HG03460 (cell line): ENCODE measurements around the gene TNFRSF12A.

Source experiments
- ATAC-seq: cut with Tn5 transposase; IDR thresholded peaks from one replicate; pipeline ENCODE4 v1.9.1; 2021; ENCODE audit not compliant: unreplicated experiment

The TNFRSF12A gene

GRCh38 chr16:3025032-3026002 is 5.1 kb downstream of the TNFRSF12A start:
- no peak for ATAC-seq

- ATAC-seq = no peak
These were observed 5.8 kb downstream of the TNFRSF12A start for GRCh38 chr16:3026003-3026378.

- ATAC-seq = no peak
These were observed 6.7 kb downstream of the TNFRSF12A start for GRCh38 chr16:3026609-3027488.

GRCh38 chr16:3027489-3027795 is 7.3 kb downstream of the TNFRSF12A start:
- ATAC-seq = no peak

GRCh38 chr16:3027983-3028715 is 8.0 kb downstream of the TNFRSF12A start:
- ATAC-seq = peak; percentile 32

GRCh38 chr16:3028716-3029319 is 8.7 kb downstream of the TNFRSF12A start:
- no peak for ATAC-seq

GRCh38 chr16:3029491-3030221 is 9.5 kb downstream of the TNFRSF12A start:
- no peak for ATAC-seq

GRCh38 chr16:3030222-3031212 is 10.3 kb downstream of the TNFRSF12A start:
- ATAC-seq = no peak

- no peak for ATAC-seq
These were observed 12.5 kb downstream of the TNFRSF12A start for GRCh38 chr16:3032624-3033023.

GRCh38 chr16:3035289-3035971 is 15.3 kb downstream of the TNFRSF12A start:
- ATAC-seq = no peak

- ATAC-seq = no peak
These were observed 16.0 kb downstream of the TNFRSF12A start for GRCh38 chr16:3035972-3036725.

- ATAC-seq = no peak
These were observed 16.7 kb downstream of the TNFRSF12A start, which contains the start of gene BICDL2 for GRCh38 chr16:3036726-3037315. Gene BICDL2, minus strand, starts transcription at chr16:3036944. Its CDS starts 1,448 bp downstream, at chr16:3035496.

- ATAC-seq = no peak
These were observed 18.1 kb downstream of the TNFRSF12A start for GRCh38 chr16:3038256-3038655.

GRCh38 chr16:3038896-3039295 is 18.7 kb downstream of the TNFRSF12A start:
- ATAC-seq = no peak

- no peak for ATAC-seq
These were observed 22.2 kb downstream of the TNFRSF12A start for GRCh38 chr16:3042376-3042775.

GRCh38 chr16:3044708-3045107 is 24.5 kb downstream of the TNFRSF12A start:
- ATAC-seq = no peak
